Natural killer cell (primary cell): ENCODE data around the gene KMT5B. TPM values are rescaled to one million over a fixed set of nuclear protein-coding genes. Genes with fewer than 3 reads are reported as not detected.

Source experiments
- ATAC-seq, 3 donors: fragments of 150-1000 bp in 2 of 3; fragments of 200-7000 bp in 1 of 3; cut with Tn5 transposase; 1 replicate in 1 of 3; 2 replicates in 2 of 3; pipeline ENCODE4 v1.10.0; 2021; ENCODE audit warnings: mild to moderate bottlenecking in 2 of 3, moderate library complexity in 2 of 3
- DNase-seq, 2 donors: peaks; one replicate each; pipeline versions ENCODE4 v3.0.0 to v3.0.0-alpha.2; 2013 to 2021; ENCODE audit warnings: mixed read lengths in 1 of 2
- H3K27ac ChIP-seq: one replicate; pipeline ENCODE4 v1.5.1; 2013; ENCODE audit warnings: mild to moderate bottlenecking, low read length
- H3K27me3 ChIP-seq: one replicate; pipeline ENCODE4 v1.6.1; 2013; ENCODE audit warnings: low read length; ENCODE audit not compliant: control insufficient read depth, insufficient read depth
- H3K36me3 ChIP-seq: one replicate; pipeline ENCODE4 v1.6.1; 2013; ENCODE audit warnings: low read length; ENCODE audit not compliant: control insufficient read depth, insufficient read depth
- H3K4me1 ChIP-seq: one replicate; pipeline ENCODE4 v1.6.1; 2013; ENCODE audit warnings: low read length; ENCODE audit not compliant: control insufficient read depth, insufficient read depth
- H3K4me3 ChIP-seq: one replicate; pipeline ENCODE4 v1.5.1; 2013; ENCODE audit warnings: low read length
- H3K9me3 ChIP-seq: one replicate; pipeline ENCODE4 v1.6.1; 2013; ENCODE audit warnings: low read length; ENCODE audit not compliant: control insufficient read depth, insufficient read depth
- H3K27ac Mint-ChIP-seq, 2 donors: one replicate each; pipeline ENCODE4 v1.8.0; 2022; ENCODE audit warnings: mild to moderate bottlenecking in 2 of 2, mixed read lengths in 2 of 2, moderate library complexity in 1 of 2
- H3K27me3 Mint-ChIP-seq, 2 donors: one replicate each; pipeline ENCODE4 v1.8.0; 2022; ENCODE audit warnings: low read depth in 2 of 2, mixed read lengths in 2 of 2
- H3K36me3 Mint-ChIP-seq: one replicate; pipeline ENCODE4 v1.8.0; 2022; ENCODE audit warnings: mixed read lengths
- H3K4me1 Mint-ChIP-seq, 2 donors: one replicate each; pipeline ENCODE4 v1.8.0; 2022; ENCODE audit warnings: mixed read lengths in 2 of 2
- H3K4me3 Mint-ChIP-seq: one replicate; pipeline ENCODE4 v1.8.0; 2022; ENCODE audit warnings: mild to moderate bottlenecking, moderate library complexity, mixed read lengths
- H3K9me3 Mint-ChIP-seq, 2 donors: one replicate each; pipeline ENCODE4 v1.8.0; 2022; ENCODE audit warnings: mixed read lengths in 2 of 2
- whole genome bisulfite sequencing: methylation state at CpG from one replicate; pipeline ENCODE4 v1.1.7; 2013; ENCODE audit warnings: missing lambda C conversion rate; ENCODE audit not compliant: insufficient coverage; 5-methylcytosine and 5-hydroxymethylcytosine counted together
- intact Hi-C: fragments of 100-400 bp; cut with micrococcal nuclease; formaldehyde crosslinking; loops from one replicate; pipeline ENCODE4 v1.14.2; 2022
- total RNA-seq, 4 donors: library from RNA; stranded (reverse); fragments of 120-200 nt in 1 of 4; gene quantifications; one replicate each; pipeline versions ENCODE4 v1.2.3 to v1.2.4, GENCODE V29; 2013 to 2022
- TF ChIP-seq, protein P1 (sequence below): fragments of 200-600 bp; IDR thresholded peaks from one replicate; pipeline ENCODE4 v1.8.0; 2022; ENCODE audit warnings: antibody characterized with exemption

KMT5B gene
- total RNA-seq, 3 donors from 2014 or later (not counting 1 experiment from before 2014, with no cell fraction given): 45.0 to 60.1 (median 55.6) TPM

- no peak overlapping the region for H3K4me3 ChIP-seq
- H3K27me3 ChIP-seq: no peaks in the 10 kb centered on the region
- H3K9me3 ChIP-seq: no peaks in the 10 kb centered on the region
- peaks cover 22% of the 10 kb centered on the region for H3K36me3 Mint-ChIP-seq
- ATAC-seq (no peak), DNase-seq (no peak)
- no peak overlapping the region for H3K4me3 Mint-ChIP-seq
- no peaks in the 10 kb centered on the region for H3K4me1 Mint-ChIP-seq
- H3K27ac ChIP-seq: no peak overlapping the region
- intact Hi-C loops: no loop called here
- H3K27me3 Mint-ChIP-seq: no peaks in the 10 kb centered on the region
- H3K4me1 ChIP-seq: no peaks in the 10 kb centered on the region
- H3K27ac Mint-ChIP-seq: no peak overlapping the region
- TF ChIP-seq, protein P1, sequence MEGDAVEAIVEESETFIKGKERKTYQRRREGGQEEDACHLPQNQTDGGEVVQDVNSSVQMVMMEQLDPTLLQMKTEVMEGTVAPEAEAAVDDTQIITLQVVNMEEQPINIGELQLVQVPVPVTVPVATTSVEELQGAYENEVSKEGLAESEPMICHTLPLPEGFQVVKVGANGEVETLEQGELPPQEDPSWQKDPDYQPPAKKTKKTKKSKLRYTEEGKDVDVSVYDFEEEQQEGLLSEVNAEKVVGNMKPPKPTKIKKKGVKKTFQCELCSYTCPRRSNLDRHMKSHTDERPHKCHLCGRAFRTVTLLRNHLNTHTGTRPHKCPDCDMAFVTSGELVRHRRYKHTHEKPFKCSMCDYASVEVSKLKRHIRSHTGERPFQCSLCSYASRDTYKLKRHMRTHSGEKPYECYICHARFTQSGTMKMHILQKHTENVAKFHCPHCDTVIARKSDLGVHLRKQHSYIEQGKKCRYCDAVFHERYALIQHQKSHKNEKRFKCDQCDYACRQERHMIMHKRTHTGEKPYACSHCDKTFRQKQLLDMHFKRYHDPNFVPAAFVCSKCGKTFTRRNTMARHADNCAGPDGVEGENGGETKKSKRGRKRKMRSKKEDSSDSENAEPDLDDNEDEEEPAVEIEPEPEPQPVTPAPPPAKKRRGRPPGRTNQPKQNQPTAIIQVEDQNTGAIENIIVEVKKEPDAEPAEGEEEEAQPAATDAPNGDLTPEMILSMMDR: no peak
- peaks cover 86% of the 10 kb centered on the region for H3K36me3 ChIP-seq
- no peaks in the 10 kb centered on the region for H3K9me3 Mint-ChIP-seq
These were observed 43.7 kb downstream of the KMT5B start for GRCh38 chr11:68169442-68169841.

GRCh38 chr11:68168694-68169093, 44.4 kb downstream of the KMT5B start:
- H3K4me1 ChIP-seq: no peaks in the 10 kb centered on the region
- no peaks in the 10 kb centered on the region for H3K27me3 ChIP-seq
- DNase-seq (no peak), ATAC-seq (no peak)
- Mint-ChIP-seq H3K27me3 (no peaks in the 10 kb centered on the region), H3K4me1 (no peaks in the 10 kb centered on the region), H3K27ac (no peak overlapping the region), H3K9me3 (no peaks in the 10 kb centered on the region), H3K4me3 (no peak overlapping the region), H3K36me3 (peaks cover 22% of the 10 kb centered on the region)
- H3K36me3 ChIP-seq: peaks cover 86% of the 10 kb centered on the region
- H3K27ac ChIP-seq: no peak overlapping the region
- 98% methylated on average over 5 of the region's 5 CpGs for WGBS
- intact Hi-C loops: no loop called here
- no peaks in the 10 kb centered on the region for H3K9me3 ChIP-seq
- TF ChIP-seq, protein P1: no peak
- H3K4me3 ChIP-seq: no peak overlapping the region

- H3K9me3 ChIP-seq: no peaks in the 10 kb centered on the region
- ATAC-seq (no peak), DNase-seq (no peak)
- Mint-ChIP-seq H3K4me1 (no peaks in the 10 kb centered on the region), H3K36me3 (peaks cover 22% of the 10 kb centered on the region), H3K27me3 (no peaks in the 10 kb centered on the region), H3K27ac (no peak overlapping the region), H3K9me3 (no peaks in the 10 kb centered on the region), H3K4me3 (no peak overlapping the region)
- H3K27ac ChIP-seq: no peak overlapping the region
- H3K4me1 ChIP-seq: no peaks in the 10 kb centered on the region
- TF ChIP-seq, protein P1: no peak
- H3K4me3 ChIP-seq: no peak overlapping the region
- intact Hi-C loops: no loop called here
- WGBS: 99% methylated on average over 6 of the region's 6 CpGs
- H3K27me3 ChIP-seq: no peaks in the 10 kb centered on the region
- H3K36me3 ChIP-seq: peaks cover 77% of the 10 kb centered on the region
These were observed 45.6 kb downstream of the KMT5B start for GRCh38 chr11:68167474-68167873.

GRCh38 chr11:68166969-68167368, 46.1 kb downstream of the KMT5B start:
- Mint-ChIP-seq H3K27me3 (no peaks in the 10 kb centered on the region), H3K27ac (no peak overlapping the region), H3K9me3 (no peaks in the 10 kb centered on the region), H3K36me3 (peaks cover 22% of the 10 kb centered on the region), H3K4me1 (no peaks in the 10 kb centered on the region), H3K4me3 (no peak overlapping the region)
- Histone ChIP-seq H3K9me3 (no peaks in the 10 kb centered on the region), H3K27me3 (no peaks in the 10 kb centered on the region), H3K27ac (no peak overlapping the region), H3K36me3 (peaks cover 73% of the 10 kb centered on the region), H3K4me1 (no peaks in the 10 kb centered on the region), H3K4me3 (no peak overlapping the region)
- DNase-seq (no peak), ATAC-seq (no peak)
- intact Hi-C loops: no loop called here
- TF ChIP-seq, protein P1: no peak
- 98% methylated on average over 3 of the region's 4 CpGs for WGBS
